ENCODE measurements around the gene MS4A18. TPM values are rescaled to one million over a fixed set of nuclear protein-coding genes. Genes with fewer than 3 reads are reported as not detected.

MS4A18 gene
- total and polyA plus RNA-seq, 8 donors, result not detected

DNA sequence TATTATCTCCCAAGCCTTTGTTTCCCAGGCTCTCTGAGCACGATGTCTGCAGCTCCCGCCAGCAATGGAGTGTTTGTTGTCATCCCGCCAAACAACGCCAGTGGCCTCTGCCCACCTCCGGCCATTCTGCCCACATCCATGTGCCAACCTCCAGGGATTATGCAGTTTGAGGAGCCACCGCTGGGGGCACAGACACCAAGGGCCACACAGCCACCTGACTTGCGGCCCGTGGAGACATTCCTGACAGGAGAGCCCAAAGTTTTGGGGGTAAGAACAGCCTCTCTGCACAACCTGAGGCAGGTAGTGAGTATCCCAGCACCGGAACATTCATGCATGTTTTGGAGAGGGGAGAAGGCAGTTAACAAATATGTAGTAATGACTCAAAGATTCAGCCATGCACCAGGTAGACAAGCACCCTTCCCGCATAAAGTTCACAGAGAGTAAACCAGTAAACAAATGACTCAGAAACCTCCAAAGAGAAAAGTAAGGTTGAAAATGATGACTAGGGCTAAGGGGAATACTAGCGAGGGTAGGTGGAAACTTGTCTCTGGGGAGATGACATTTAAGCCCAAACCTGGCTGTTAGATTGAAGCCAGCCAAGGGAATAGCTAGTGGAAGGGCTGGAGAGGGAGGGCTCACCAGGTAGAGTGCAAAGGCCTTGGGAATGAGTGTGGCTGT lies 39.3 kb downstream of the MS4A18 start:
- Histone ChIP-seq H3K4me3 (no peak overlapping the region), H3K27ac (peak overlapping the region in 1 of 4 donors; percentile 55), H3K4me1 (peaks cover 0 to 8% (median 0%) of the 10 kb centered on the region in 3 donors), H3K9me3 (no peaks in the 10 kb centered on the region), H3K36me3 (no peaks in the 10 kb centered on the region), H3K27me3 (no peaks in the 10 kb centered on the region)
- FAIRE-seq, result no peak
- 73% methylated on average over 11 of the region's 11 CpGs for WGBS, 2 donors
- TF ChIP-seq, protein P1, sequence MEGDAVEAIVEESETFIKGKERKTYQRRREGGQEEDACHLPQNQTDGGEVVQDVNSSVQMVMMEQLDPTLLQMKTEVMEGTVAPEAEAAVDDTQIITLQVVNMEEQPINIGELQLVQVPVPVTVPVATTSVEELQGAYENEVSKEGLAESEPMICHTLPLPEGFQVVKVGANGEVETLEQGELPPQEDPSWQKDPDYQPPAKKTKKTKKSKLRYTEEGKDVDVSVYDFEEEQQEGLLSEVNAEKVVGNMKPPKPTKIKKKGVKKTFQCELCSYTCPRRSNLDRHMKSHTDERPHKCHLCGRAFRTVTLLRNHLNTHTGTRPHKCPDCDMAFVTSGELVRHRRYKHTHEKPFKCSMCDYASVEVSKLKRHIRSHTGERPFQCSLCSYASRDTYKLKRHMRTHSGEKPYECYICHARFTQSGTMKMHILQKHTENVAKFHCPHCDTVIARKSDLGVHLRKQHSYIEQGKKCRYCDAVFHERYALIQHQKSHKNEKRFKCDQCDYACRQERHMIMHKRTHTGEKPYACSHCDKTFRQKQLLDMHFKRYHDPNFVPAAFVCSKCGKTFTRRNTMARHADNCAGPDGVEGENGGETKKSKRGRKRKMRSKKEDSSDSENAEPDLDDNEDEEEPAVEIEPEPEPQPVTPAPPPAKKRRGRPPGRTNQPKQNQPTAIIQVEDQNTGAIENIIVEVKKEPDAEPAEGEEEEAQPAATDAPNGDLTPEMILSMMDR (IDR thresholded peaks at IDR 0.05), result no peak
- intact Hi-C loops (cut with DNase I), result no loop called here
- DNase-seq, result peak in 1 of 6 donors; percentile 37
- ATAC-seq, result peak; percentile 7 to 71 (median 24)

DNA sequence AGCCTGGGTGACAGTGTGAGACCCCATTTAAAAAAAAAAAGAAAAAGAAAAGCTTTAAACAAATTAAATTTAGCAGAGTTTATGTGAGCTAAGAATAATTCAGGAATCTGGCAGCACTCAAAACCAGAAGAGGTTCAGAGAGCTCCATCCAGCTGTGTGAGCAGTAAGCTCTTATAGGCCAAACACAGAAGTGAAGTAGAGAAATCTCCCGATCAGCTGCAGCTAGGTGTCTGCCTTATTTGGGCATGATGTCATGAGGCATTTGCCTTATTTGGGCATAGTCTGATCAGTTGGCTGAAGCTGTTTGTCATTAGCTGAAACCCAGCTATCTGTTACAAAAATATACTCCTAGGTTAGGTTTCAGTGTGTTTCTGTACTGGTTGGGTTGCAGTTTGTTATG lies 40.4 kb downstream of the MS4A18 start:
- TF ChIP-seq, protein P1 (IDR thresholded peaks at IDR 0.05), result no peak
- intact Hi-C loops (cut with DNase I), result no loop called here
- no peak for ATAC-seq
- H3K9me3 ChIP-seq, result no peaks in the 10 kb centered on the region
- no peaks in the 10 kb centered on the region for H3K27me3 ChIP-seq
- no peak overlapping the region for H3K4me3 ChIP-seq
- no peak for DNase-seq
- 52 to 65% methylated on average over 1 of the region's 1 CpG for WGBS, 2 donors
- peaks cover 0 to 8% (median 0%) of the 10 kb centered on the region in 3 donors for H3K4me1 ChIP-seq
- H3K27ac ChIP-seq, result no peak overlapping the region
- FAIRE-seq, result no peak
- no peaks in the 10 kb centered on the region for H3K36me3 ChIP-seq

DNA sequence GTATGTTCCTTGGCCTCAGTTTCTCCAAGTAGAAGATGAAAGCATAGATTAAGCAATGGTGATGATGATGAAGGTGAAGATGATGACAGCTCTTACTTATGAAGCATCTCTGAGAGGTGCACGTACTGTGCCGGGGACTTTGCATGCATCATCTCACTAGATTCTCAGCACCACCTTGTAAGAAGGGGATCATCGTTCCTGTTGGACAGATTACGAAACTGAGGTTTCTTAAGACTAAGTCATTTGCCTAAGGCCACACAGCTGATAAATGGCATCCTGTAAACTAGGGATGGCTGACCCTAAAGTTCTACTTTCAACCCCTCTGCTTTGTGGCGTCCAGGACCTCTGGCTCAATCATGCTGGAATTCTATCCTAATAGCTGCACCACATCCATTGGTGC lies 40.8 kb downstream of the MS4A18 start:
- Histone ChIP-seq H3K4me1 (peaks cover 0 to 8% (median 0%) of the 10 kb centered on the region in 3 donors), H3K27ac (no peak overlapping the region), H3K9me3 (no peaks in the 10 kb centered on the region), H3K27me3 (no peaks in the 10 kb centered on the region), H3K4me3 (no peak overlapping the region), H3K36me3 (no peaks in the 10 kb centered on the region)
- ATAC-seq (no peak), FAIRE-seq (no peak), DNase-seq (no peak)
- 90% methylated on average over 5 of the region's 5 CpGs for WGBS, 2 donors
- intact Hi-C loops (cut with DNase I), result no loop called here
- TF ChIP-seq, protein P1 (IDR thresholded peaks at IDR 0.05), result no peak

DNA sequence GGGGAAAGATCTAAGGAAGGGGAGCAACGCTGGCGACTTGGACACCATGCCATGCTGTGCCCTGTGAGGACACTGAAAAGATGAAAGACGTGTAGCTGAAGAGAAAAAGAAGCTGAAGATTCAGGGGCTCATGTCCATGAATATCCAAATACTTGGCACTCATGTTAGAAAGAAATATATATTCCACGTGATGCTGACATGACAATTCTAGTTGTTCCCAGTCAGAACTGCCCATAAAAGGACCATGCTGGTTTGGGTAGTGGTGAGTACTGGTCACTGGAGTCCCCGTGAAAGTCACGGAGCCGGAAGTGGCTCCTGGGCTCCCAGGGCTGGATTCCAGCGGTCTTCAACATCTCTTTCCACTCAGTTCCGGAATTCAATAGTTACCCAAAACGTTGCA lies 42.0 kb downstream of the MS4A18 start:
- Histone ChIP-seq H3K36me3 (no peaks in the 10 kb centered on the region), H3K27me3 (no peaks in the 10 kb centered on the region), H3K27ac (no peak overlapping the region), H3K9me3 (no peaks in the 10 kb centered on the region), H3K4me1 (peaks cover 0 to 8% (median 0%) of the 10 kb centered on the region in 3 donors), H3K4me3 (no peak overlapping the region)
- FAIRE-seq, result no peak
- 72 to 81% methylated on average over 10 of the region's 10 CpGs for WGBS, 2 donors
- DNase-seq, result no peak
- TF ChIP-seq, protein P1 (IDR thresholded peaks at IDR 0.05), result no peak
- ATAC-seq, result no peak
- intact Hi-C loops (cut with DNase I), result no loop called here

DNA sequence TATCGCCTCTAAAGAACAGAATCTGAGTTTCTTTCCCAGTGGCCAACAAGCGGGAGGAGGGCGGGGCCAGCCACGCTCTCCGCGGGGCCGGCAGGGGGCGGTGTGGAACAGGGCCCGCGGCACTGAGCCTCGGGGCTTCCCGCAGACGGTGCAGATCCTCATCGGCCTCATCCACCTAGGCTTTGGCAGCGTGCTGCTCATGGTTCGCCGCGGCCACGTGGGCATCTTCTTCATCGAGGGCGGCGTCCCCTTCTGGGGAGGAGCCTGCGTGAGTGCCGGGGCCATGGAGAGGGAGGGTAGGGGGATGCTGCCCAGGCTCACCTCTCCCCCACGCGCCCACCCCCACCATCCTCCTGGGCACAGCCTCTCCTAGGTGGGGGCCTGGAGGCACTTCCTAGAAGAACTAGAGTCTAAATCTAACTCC lies 42.9 kb downstream of the MS4A18 start:
- ATAC-seq (no peak), DNase-seq (no peak), FAIRE-seq (no peak)
- Histone ChIP-seq H3K27me3 (no peaks in the 10 kb centered on the region), H3K9me3 (no peaks in the 10 kb centered on the region), H3K4me3 (no peak overlapping the region), H3K4me1 (peaks cover 0 to 4% (median 0%) of the 10 kb centered on the region in 3 donors), H3K36me3 (no peaks in the 10 kb centered on the region), H3K27ac (no peak overlapping the region)
- 37 to 44% methylated on average over 26 of the region's 26 CpGs for WGBS, 2 donors
- intact Hi-C loops (cut with DNase I), result no loop called here
- TF ChIP-seq, protein P1 (IDR thresholded peaks at IDR 0.05), result no peak
